GDM1 (cell line): ENCODE data around the gene WWOX.

Experiments used
- DNase-seq: peaks from one replicate; lab custom pipeline; 2025; lab: John Stamatoyannopoulos, UW

WWOX gene

DNA sequence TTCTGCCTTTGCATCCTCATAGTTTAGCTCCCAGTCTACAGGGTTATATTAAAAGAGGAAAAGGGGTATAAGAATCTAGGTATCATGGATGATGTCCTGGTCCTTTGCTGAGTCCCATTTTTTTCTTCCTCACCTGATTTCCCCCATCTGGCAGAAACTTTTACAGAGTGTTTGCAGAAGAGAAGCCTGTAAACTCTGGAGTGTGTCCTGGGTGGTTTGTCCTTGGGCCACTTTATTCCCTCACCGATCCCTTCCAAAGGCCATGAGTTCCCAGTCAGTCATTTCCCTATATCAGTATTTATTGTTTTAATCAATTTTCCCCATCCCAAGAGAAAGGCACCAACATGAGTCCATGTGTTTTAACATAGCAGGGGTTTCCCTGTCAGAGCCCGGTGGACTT, 638.2 kb downstream of the WWOX start:
- no peak for DNase-seq

DNA sequence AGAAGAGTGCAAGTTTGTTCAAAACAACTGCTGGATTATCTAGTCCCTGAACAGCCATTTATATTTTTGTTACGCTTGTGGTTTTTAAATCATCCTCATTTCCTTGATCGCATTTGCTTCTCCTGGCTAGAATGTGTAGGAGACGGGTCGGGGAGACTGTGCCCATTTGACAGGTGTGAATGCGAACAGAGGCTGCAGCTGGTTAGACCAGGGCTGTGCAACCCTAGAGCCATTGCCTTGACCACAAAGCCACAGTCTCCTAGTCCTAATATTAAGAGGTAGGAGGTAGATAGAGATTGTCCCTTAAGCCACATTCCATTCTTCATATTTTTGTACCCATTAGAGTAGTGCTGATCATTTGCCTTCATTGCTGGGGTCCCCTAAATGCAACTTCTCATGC, 639.1 kb downstream of the WWOX start:
- DNase-seq, result no peak

DNA sequence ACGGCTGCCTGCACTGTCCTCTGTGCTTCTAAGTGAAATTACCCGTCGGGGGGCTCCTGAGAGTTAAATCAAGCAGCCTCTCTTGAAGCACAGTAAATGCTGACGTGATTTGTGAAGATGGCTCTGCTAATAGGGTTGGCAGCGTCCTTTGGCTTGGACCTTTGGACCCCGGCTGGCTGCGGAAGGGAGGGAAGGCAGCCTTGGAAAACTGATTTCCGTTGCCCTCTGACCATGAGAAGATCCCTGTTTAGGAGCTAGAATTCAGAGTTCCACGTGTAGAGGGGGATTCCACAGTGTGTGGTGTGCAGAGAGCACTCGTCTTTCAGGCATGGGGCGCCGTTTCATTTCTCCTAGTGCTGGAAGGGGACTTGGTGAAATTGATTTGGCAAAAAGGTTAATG, 640.8 kb downstream of the WWOX start:
- DNase-seq, result no peak

DNA sequence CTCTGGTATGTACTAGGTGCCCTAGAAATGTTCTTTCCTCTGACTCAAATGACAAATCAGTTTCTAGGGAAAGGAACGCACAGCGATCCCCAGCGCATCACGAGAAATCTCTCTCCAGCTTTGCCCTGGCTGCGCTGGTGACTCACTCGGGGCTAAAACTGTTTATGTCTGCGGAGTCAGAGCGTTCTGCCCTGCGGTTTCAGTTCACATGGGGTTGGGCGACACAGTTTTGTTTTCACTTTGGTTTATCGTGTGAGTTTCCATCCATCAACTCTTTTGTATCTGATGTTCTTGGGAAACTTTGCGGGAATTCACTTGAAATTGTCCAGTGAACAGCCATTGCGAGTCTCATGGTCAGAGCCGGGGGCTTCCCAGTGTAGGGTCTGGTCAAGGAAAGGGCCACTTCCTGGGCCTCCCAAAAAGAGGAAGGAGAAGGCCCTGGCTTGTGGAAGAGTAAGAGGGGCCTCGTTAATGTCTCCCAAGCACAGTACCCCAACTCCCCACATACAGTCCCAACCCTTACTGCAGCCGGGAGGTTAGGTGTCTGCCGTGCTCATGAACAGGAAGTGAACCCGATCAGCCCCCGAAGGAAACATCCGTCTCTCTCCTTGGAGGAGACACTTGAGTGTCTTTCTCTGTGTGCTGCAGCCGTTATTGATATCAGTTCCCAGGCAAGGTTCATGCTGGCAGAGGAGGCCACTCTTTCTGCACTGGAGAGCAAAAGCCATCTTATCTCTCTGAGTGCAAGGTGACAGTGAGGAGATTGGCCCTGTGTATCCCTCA, 643.2 kb downstream of the WWOX start:
- DNase-seq, result peak; percentile 29

DNA sequence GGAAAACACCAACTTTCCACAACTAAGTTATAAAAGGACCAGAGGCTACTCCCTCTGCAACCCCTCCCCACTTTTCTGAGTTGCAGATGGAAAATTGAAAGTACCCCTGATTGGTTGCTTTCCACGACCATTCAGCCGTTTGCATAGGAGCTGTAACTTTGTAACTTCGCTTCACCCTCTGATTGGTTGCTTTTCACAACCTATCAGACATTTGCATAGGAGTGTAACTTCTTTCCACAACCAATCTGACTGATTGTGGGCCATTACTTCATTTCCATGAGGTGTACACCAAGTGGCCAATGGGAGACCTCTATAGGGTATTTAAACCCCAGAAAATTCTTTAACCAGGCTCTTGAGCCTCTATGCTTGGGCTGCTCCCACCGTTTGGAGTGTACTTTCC, 644.1 kb downstream of the WWOX start:
- no peak for DNase-seq

DNA sequence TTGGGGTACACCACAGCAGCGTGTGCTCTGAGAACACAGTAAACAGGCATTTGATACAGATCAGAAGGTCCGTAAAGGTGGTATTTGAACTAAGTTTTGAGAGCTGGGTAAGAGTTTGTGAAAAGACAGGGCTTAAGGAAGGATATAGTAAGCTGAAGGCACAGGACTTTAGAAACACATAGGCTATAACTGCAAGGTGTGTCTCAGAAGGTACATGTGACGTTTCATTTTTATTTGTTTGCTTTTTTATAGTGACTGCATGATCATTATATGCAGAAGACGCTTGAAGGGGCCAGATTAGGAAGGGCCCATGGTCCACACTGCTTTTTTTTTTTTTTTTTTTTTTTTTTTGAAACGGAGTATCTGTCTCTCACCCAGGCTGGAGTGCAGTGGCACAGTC, 644.6 kb downstream of the WWOX start:
- no peak for DNase-seq

DNA sequence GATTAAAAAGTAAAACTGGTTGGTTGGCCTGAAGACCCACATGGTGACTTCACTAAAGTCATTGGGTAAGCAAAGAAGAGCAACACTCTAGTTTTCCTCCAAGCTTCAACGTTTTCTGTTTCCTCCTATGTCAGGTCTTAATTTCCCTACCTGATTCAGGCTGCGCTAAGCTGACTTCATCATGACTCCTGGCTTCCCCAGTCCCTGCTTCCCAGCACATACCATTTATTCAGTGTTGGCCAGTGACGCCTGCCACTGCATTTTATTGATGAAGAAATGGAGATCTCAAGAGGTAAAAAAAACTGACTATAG, 645.3 kb downstream of the WWOX start:
- no peak for DNase-seq

DNA sequence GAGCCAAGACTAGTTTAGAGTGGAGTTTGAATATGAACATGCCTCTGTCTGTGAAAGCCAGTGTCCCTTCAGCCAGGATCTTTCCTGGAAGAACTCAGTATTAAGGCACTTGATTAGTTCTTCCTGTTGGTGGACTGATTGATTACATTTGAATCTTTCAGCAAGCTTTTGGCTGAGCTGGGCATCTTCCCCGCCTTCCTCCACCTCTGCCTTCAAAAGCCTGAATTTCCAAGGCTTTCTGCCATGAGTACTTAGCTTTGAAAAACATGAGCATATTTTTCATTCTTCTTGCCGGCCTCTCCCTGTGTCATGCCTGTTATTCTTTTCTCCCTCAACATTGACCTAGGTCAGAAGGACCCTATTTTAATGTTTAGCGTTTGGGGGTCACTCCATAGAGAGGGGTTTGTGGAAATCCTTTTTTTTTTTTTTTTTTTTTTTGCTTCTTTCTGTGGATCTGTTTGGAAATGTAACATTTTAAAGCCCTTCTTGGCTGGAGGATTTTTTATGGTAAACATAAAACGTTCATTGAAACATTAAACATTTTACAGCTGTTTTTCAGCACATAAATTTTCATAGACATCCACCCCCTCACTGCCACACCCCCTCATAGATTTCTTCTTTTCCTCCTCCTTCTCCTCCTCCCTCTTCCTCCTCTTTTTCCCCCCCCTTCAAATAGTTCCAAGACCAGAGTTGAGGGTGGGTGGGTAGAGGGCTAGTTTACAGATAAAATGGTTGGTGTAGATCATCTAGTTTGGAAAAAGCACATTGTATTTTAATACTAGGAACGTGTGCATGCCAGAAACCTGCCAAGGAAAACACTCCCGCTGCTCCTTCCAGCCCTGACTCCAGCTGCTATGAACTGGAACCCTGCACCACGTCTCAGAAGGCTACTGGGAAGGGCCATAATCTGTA, 645.9 kb downstream of the WWOX start:
- DNase-seq, result no peak

DNA sequence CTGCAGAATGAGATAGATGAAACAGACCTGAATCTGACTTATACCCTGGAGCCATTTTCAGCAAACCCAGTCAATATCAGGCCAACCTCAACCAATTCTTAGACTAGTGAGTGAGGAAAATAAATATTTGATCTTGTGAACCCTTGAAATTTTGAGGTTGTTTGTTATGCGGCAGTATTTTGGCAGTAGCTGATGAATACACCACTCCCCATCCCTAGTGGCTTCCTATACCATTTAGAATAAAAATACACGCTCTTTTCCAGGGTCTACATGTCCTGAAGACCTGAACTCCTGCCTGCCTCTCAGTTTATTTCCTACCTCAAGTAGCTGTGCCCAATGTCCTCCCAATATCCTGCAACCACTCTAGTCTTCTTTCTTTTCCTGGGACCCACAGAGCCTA, 647.3 kb downstream of the WWOX start:
- no peak for DNase-seq

DNA sequence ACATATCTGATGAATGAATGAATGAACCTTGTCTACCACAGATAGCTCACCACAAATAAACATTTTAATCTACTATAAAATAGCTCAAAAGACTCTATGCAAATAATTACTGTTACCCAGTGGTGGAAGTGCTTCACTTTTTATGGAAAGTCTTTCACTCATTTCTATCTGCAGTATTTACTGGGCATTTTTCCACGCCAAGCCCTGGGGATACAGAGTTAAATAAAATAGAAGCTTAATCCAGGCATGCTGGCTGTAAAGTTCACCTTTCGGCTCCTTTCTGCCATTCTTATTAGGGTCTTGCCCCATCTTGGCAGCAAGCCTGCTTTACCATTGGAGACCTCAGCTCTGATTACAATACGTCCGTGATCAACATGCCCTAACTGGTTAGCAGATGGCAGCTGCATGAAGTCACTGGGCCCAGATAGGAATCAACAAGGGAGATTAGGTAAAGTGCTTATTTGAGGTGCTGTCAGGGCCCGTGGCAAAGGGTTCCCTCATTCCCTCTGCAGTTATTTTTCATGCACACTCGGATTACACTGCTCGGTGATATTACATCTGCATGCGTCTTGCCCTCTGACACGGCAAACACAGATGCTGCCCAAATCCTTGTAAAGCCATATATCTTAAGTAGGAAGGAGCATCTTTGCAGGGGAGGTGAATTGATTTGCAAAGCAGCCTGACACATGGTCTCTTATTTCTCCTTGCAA, 648.9 kb downstream of the WWOX start:
- no peak for DNase-seq

DNA sequence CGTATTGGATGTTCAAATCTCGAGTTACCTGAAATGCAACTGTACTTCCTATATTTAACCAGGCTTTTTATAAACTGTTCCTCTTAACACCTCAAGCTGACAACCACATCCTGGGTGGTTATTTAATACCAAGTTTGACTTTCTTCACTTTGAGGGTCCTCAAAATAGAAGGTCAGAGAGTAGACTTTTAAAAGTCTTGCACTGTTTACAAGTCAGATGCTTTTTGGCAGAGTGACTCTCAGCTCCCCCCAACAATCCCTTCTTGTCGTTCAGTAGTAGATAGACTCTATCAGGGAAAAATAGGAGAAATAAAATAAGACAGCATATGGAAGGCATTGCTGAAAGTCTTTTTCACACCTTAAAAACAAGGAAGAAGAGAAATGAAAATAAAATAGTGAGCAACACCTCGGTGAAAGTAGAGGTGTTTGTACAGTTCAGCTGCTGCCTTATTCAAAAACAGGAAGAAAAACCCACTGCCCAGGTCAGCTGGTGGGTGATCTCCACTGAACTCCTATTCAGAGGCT, 650.4 kb downstream of the WWOX start:
- DNase-seq, result no peak

DNA sequence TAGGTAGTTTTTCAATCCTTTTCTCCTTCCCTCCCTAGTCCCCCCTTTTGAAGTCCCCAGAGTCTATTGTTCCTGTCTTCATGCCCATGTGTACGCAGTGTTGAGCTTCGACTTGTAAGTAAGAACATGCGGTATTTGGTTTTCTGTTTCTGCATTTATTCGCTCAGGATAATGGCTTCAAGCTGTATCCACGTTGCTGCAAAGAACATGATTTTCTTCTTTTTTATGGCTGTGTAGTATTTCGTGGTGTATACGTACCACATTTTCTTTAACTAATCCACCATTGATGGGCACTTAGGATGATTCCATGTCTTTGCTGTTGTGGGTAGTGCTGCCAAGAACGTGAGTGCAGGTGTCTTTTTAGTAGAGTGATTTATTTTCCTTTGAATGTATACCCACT, 651.2 kb downstream of the WWOX start:
- DNase-seq, result no peak

DNA sequence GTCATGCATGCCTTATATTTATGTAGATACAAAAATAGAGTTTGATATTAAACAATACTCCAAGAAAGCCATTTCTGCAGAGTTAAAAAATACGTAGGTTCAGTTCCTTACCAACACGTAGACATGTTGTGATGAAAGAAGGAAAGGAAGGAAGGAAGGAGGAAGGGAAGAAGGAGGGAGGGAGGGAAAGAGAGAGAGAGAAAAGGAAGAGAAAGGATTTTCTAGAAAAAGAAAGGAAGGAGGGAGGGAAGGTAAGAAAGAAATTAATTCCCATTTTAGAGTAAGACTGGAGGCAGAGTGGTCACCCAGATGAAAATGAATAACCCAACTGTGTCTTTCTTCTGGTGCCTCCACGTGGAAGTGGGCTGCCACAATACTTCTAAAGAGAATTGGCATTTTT, 652.1 kb downstream of the WWOX start:
- no peak for DNase-seq

DNA sequence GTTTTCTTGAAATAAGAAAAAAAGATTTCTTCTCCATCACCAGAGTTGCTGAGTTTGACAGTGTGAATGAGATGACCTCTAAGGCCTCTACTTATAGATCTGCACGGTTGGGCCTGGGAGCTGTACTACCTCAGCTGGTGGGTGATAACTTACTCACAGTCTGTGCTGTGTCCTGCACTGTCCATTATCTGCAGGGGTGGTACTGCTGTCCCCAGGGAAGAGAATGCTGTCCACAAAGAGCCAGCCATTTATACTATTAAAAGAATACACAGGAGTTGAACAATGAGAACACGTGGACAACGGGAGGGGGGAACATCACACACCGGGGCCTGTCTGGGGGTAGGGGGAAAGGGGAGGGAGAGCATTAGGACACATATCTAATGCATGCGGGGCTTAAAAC, 655.3 kb downstream of the WWOX start:
- DNase-seq, result no peak

DNA sequence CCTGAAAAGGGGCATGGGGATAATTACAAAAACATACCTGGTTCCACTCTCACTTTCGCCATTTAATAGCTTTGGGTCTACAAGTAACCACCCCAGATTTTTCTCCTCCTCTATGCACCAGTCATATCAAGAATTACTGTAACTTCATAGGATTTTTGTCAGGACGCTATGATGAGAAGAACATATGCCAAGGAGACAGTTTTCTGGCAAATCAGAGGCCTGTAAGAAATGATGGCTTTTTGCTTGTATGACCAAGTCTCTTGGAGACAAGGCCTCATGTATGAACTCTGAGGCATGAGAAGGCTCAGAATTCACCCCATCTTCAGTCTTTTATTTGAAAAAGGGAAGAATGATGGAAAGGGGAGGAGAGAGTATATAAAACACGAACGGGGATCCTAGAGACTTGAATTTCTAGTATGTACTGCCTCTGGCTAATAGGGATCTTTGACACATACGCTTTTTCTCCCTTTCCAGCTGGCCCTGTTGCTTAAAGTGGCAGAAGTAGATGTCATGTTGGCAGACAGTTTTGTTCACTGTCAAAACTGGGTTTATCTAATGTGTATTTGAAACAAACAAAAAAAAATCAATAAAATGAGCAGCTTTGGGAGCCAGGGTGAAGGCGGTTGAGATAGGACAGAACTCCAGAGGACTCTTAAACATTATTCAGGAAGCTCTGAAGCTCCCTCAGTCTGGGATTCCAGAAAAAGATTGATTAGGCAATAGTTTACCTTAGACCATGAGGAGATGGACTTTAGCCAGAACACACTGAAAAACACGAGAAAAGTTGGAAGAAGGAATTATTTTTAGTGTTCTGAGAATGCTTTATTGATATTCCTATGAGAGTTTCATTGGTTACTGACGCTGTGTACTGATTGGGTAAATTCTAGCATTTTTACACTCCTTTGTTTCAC, 656.6 kb downstream of the WWOX start:
- DNase-seq, result no peak

DNA sequence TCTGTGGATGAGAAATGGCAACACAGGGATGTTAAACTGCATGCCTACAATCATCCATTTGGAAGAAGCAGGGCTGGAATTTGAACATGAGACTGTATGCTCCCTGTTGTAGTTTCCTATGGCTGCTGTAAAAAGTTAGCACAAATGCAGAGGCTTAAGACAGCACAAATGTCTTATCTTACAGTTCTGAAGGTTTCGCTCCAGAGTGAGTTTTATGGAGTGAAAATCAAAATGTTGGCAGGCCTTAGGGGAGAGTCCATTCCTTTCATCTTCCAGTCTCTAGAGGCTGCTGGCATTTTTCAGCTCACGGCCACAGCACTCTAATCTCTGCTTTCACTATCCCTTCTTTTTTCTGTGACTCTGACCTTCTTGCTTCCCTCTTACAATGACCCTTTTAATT, 660.1 kb downstream of the WWOX start:
- no peak for DNase-seq

DNA sequence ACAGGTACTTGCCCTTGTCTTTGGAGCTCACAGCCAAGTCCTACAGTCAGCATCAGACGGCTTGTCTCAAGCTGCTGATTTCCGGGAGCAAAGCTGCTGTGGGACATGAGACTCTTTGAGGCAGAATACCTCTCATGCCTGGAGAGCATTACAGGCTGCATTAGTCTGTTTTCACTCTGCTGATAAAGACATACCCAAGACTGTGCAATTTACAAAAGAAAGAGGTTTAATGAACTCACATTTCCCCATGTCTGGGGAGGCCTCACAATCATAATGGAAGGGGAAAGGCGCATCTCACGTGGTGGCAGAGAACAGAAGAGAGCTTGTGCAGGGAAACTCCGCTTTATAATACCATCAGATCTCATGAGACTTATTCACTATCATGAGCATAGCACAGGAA, 661.2 kb downstream of the WWOX start:
- no peak for DNase-seq

DNA sequence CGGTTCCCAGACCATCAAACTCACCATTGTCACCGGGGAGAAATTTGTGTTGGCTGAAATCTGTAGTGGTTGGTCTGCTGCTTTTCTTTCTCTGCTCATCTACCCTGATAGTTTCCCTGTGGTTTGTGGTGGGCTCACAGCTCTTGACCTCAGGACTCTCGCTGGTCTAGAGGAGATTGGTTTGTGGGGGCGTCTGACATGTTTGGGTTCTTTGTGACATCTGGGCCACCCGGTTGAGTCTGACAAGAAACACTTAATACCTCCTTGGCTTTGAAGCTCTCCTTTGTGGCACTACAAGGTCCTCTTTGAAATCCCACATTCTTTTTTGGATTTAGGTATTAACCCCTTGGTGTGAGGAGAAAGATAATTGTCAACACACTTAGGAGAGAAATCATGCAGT, 662.0 kb downstream of the WWOX start:
- DNase-seq, result no peak

DNA sequence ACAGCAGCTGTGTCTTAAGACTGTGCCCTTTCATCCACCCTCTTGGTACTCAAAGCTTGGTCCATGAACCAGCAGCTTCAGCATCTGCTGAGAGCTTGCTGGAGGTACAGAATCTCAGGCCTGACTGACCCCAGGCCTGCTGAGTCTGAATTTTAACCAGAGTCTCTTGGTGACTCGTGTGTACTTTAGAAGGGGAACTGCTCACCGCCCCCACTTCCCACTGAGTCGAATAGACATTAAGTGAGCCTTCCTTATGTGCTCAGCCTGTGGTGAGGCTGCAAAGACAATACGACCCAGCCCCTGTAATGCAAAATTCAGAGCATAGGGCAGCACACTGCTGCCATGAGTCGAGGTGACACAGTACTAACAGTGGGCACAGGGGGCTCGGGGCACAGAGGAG, 662.8 kb downstream of the WWOX start:
- DNase-seq, result peak; percentile 1

DNA sequence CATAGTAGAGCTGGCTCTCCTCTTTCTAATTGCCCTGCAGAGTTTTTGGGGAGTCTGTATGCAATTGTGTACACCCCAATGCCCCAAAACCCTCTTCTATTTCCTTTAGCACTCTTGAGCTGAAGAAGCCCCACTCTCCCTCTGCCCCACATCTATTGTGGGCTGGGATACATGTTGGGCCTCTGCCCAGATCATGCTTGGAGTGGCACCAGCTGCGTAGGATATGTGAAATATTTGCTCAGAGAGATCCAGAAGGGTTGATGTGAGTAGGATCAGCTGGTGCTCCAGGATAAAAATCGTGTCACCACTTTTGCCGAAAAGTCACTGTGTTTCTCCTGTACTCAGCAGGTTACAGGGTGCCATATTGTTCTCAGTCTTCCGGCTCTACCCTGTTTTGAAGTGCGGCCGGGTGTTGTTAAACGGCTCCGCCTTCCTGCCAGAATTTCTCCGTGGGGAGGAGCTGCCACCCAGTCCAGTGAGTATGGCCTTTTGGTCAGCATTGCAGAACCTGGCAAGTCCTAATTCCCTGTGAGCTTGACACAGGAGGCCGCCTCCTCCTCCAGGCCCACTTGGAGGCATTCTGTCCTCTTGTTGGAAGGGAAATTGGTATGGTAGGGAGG, 664.5 kb downstream of the WWOX start:
- no peak for DNase-seq

DNA sequence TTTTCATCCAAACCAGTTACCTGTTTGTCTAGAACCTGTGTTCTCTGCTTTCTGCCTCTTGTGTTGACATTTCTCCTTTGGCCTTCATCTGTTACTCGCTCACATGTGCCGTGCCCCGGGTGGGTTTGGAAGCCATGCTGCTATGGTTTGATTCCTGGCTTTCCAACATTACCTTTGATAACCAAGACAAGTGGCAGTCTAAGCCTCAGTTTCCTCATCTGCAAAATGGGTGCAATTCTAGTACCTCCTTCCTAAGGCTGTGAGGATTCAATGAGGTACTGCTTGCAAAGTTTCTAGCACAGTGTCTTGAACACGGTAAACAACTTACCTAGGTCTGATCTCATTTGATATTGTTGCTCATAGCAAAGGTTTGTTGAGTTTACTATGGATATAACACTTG, 665.0 kb downstream of the WWOX start:
- no peak for DNase-seq
